Measurements from ENCODE around the gene ESRRB.

ESRRB gene

DNA sequence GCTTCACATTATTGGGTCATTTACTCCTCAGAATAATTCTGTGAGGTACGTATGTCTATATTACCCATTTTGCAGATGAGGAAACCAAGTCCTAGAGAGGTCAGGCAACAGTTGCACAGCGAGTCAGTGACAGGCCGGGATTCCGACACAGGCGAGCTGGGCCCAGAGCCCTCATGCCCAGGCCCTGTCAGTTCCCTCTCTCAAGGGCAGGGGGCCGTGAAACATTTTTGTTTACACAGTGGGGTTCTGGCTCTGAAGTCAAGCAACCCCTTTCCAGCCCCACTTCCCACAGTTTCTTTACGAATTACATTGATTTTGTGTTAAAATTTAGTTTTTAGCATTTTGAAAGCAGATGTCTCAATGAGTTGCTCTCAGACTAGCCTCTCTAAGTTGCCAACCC is 46.7 kb downstream of the ESRRB start:
- H3K27ac ChIP-seq = no peak overlapping the region
- no peak for TF ChIP-seq ZFX (IDR thresholded peaks at IDR 0.05; ENCODE audit: borderline replicate concordance)
- no peak for TF ChIP-seq CTCF (IDR thresholded peaks at IDR 0.05)

DNA sequence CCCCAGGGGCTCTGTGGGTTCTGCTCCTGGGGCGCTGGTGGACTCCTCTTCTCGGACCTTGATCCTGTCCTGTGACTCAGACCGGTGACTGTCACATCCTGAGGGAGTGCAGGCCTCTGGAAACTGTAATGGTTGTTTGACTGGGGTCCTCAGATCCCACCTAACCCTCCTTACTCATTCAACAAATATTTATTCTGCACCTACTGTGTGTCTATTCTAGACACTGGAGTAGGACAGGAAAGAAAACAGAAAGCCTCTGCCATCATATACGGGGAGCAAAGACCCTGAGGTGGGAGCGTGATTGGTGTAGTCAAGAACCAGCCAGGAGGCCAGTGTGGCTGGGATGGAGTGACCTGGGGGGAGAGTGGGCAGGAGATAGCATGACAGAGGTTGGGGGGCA is 47.6 kb downstream of the ESRRB start:
- no peak overlapping the region for H3K27ac ChIP-seq
- no peak for TF ChIP-seq ZFX (IDR thresholded peaks at IDR 0.05; ENCODE audit: borderline replicate concordance)

- TF ChIP-seq CTCF (IDR thresholded peaks at IDR 0.05) (no peak), ZFX (IDR thresholded peaks at IDR 0.05; ENCODE audit: borderline replicate concordance) (no peak)
- no peak overlapping the region for H3K27ac ChIP-seq
Measured at GRCh38 chr14:76424359-76424758, 48.4 kb downstream of the ESRRB start.

GRCh38 chr14:76426161-76426696 is 50.3 kb downstream of the ESRRB start:
- no peak for TF ChIP-seq ZFX (IDR thresholded peaks at IDR 0.05; ENCODE audit: borderline replicate concordance)
- no peak for TF ChIP-seq CTCF (IDR thresholded peaks at IDR 0.05)
- no peak overlapping the region for H3K27ac ChIP-seq

DNA sequence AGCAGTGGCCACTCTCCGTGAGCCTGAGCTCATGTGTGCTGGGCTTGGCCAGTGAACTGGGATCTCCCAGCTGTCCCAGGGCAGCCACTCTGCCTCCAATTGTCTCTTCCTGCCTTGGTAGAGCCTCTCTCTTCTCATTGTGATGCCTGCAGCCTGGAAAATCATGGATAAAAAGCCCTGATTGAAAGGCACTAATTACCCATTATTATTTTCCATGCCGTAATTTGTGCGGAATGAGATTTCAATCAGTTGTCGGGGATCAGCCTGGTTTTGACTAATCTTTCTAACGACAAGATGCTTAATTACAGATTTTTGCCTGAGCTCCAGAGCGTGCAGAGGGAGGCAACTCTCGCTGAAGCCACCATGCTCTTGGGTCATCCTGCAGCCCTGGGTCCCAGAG is 52.7 kb downstream of the ESRRB start:
- TF ChIP-seq ZFX (IDR thresholded peaks at IDR 0.05; ENCODE audit: borderline replicate concordance) (no peak), CTCF (IDR thresholded peaks at IDR 0.05) (no peak)
- H3K27ac ChIP-seq = no peak overlapping the region

DNA sequence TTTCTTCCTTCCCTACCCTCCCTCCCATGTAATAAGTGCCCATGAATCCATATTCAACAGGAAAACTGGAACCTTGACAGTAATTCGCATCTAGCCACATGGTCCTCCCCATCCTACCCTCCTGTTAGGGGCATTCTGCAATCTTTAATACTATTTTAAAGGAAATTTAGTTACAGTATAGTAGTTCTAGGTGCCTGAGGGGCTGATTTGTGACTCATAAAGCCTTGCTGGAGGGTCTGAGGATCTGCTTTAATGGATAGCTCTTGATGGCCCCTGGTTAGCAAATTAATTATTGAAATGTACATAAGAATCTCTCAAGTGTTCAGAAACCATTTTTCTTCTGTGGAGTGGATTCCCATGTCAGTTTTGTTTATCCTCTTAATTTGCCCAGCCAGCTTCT is 54.1 kb downstream of the ESRRB start:
- no peak overlapping the region for H3K27ac ChIP-seq
- TF ChIP-seq CTCF (IDR thresholded peaks at IDR 0.05) = no peak
- TF ChIP-seq ZFX (IDR thresholded peaks at IDR 0.05; ENCODE audit: borderline replicate concordance) = no peak

DNA sequence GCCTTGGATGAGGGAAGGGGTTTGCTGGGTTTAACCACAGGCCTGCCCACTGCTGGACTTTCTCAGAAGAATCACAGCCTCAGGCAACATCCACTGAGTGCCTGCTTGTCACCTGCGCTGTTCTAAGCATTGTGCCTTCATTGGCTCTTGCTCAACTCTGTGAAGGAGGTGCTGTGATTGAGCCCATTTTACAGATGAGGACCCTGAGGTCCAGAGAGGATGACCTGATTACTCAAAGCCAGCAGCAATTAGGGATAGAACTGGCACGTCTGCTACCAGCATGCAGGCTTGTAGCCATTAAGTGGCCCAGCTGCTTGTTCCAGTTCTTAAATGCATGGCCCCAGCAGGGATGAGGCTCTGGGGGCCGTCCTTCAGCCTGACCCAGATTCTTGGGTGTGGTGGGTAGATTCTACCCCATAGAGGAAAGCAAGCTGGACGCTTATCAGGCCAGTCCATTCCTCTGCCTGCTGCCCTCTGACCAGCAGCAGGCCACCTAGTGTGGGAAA is 54.6 kb downstream of the ESRRB start:
- no peak overlapping the region for H3K27ac ChIP-seq
- no peak for TF ChIP-seq CTCF (IDR thresholded peaks at IDR 0.05)
- no peak for TF ChIP-seq ZFX (IDR thresholded peaks at IDR 0.05; ENCODE audit: borderline replicate concordance)

- H3K27ac ChIP-seq = no peak overlapping the region
- TF ChIP-seq CTCF (IDR thresholded peaks at IDR 0.05) (no peak), ZFX (IDR thresholded peaks at IDR 0.05; ENCODE audit: borderline replicate concordance) (no peak)
Measured at GRCh38 chr14:76431538-76431937, 55.6 kb downstream of the ESRRB start.
